Trophoblast cell (in vitro differentiated cells and primary cell): ENCODE measurements around the gene CLMN.

Source experiments
- DNase-seq, 2 donors: peaks; one replicate each; pipeline ENCODE4 v3.0.0-alpha.2; 2016
- H2AFZ ChIP-seq: 2 replicates; pipeline ENCODE4 v1.6.1; 2013; ENCODE audit warnings: low read length, moderate library complexity, mild to moderate bottlenecking; ENCODE audit not compliant: insufficient read depth, poor library complexity
- H2AK5ac ChIP-seq: 2 replicates; pipeline ENCODE4 v1.6.1; 2013; ENCODE audit warnings: mild to moderate bottlenecking, low read length
- H2BK120ac ChIP-seq: 2 replicates; pipeline ENCODE4 v1.6.1; 2013; ENCODE audit warnings: low read length, mild to moderate bottlenecking, moderate library complexity; ENCODE audit not compliant: insufficient read depth, poor library complexity
- H2BK12ac ChIP-seq: 2 replicates; pipeline ENCODE4 v1.6.1; 2013; ENCODE audit warnings: mild to moderate bottlenecking, low read length, moderate library complexity
- H2BK5ac ChIP-seq: 2 replicates; pipeline ENCODE4 v1.6.1; 2013; ENCODE audit warnings: low read length, low read depth, moderate library complexity, mild to moderate bottlenecking; ENCODE audit not compliant: poor library complexity
- H3K14ac ChIP-seq: 2 replicates; pipeline ENCODE4 v1.6.1; 2013; ENCODE audit warnings: mild to moderate bottlenecking, low read length
- H3K18ac ChIP-seq: 2 replicates; pipeline ENCODE4 v1.6.1; 2013; ENCODE audit warnings: mild to moderate bottlenecking, low read length
- H3K23ac ChIP-seq: 2 replicates; pipeline ENCODE4 v1.6.1; 2013; ENCODE audit warnings: low read length
- H3K27ac ChIP-seq: 2 replicates; pipeline ENCODE4 v1.5.1; 2013; ENCODE audit warnings: low read depth, mild to moderate bottlenecking, inconsistent platforms, low read length, moderate library complexity
- H3K27me3 ChIP-seq: 2 replicates; pipeline ENCODE4 v1.6.1; 2013; ENCODE audit warnings: inconsistent platforms, mild to moderate bottlenecking, low read length, moderate library complexity; ENCODE audit not compliant: insufficient read depth
- H3K36me3 ChIP-seq, 2 experiments: 1 replicate in 1 of 2; 2 replicates in 1 of 2; pipeline ENCODE4 v1.6.1; 2013; ENCODE audit warnings: low read length in 2 of 2, mild to moderate bottlenecking in 2 of 2, moderate library complexity in 1 of 2; ENCODE audit not compliant: insufficient read depth in 2 of 2, control insufficient read depth in 1 of 2
- H3K4ac ChIP-seq: 2 replicates; pipeline ENCODE4 v1.6.1; 2013; ENCODE audit warnings: low read depth, mild to moderate bottlenecking, low read length, moderate library complexity
- H3K4me1 ChIP-seq, 2 experiments: 1 replicate in 1 of 2; 2 replicates in 1 of 2; pipeline ENCODE4 v1.6.1; 2013; ENCODE audit warnings: low read length in 2 of 2, mild to moderate bottlenecking in 2 of 2, moderate library complexity in 1 of 2; ENCODE audit not compliant: insufficient read depth in 2 of 2, control insufficient read depth in 1 of 2
- H3K4me2 ChIP-seq: 2 replicates; pipeline ENCODE4 v1.6.1; 2013; ENCODE audit warnings: inconsistent platforms, mild to moderate bottlenecking, low read length, moderate library complexity
- H3K4me3 ChIP-seq: 2 replicates; pipeline ENCODE4 v1.5.1; 2013; ENCODE audit warnings: mild to moderate bottlenecking, low read depth, low read length, inconsistent platforms
- H3K79me1 ChIP-seq: one replicate; pipeline ENCODE4 v1.6.1; 2013; ENCODE audit warnings: low read length
- H3K79me2 ChIP-seq: 2 replicates; pipeline ENCODE4 v1.6.1; 2013; ENCODE audit warnings: low read length, mild to moderate bottlenecking; ENCODE audit not compliant: control insufficient read depth, insufficient read depth, poor library complexity
- H3K9ac ChIP-seq: 2 replicates; pipeline ENCODE4 v1.6.1; 2013; ENCODE audit warnings: mild to moderate bottlenecking, low read length
- H3K9me3 ChIP-seq: 2 replicates; pipeline ENCODE4 v1.6.1; 2013; ENCODE audit warnings: low read depth, mild to moderate bottlenecking, control low read depth, inconsistent platforms, low read length; ENCODE audit not compliant: insufficient read depth
- H4K12ac ChIP-seq: 2 replicates; pipeline ENCODE4 v1.6.1; 2013; ENCODE audit warnings: low read depth, mild to moderate bottlenecking, low read length, moderate library complexity
- H4K8ac ChIP-seq: 2 replicates; pipeline ENCODE4 v1.6.1; 2013; ENCODE audit warnings: low read depth, mild to moderate bottlenecking, low read length, moderate library complexity
- H4K91ac ChIP-seq: one replicate; pipeline ENCODE4 v1.6.1; 2013; ENCODE audit warnings: low read depth, mild to moderate bottlenecking, low read length, moderate library complexity
- WGBS: extraction: QIAGEN DNeasy Blood & Tissue Kit; methylation state at CpG from one replicate; pipeline ENCODE4 v1.1.7; 2013; ENCODE audit warnings: missing lambda C conversion rate; ENCODE audit not compliant: insufficient read length, insufficient coverage; ENCODE audit errors: extremely low coverage; 5-methylcytosine and 5-hydroxymethylcytosine counted together

The CLMN gene

GRCh38 chr14:95267306-95267705 is 52.4 kb downstream of the CLMN start:
- Histone ChIP-seq H2BK5ac (no peak overlapping the region), H2AFZ (no peak overlapping the region), H3K4me1 (peaks cover 2 to 9% of the 10 kb centered on the region in 2 experiments), H3K4me3 (no peak overlapping the region), H3K14ac (no peak overlapping the region), H3K18ac (no peak overlapping the region), H3K4me2 (no peak overlapping the region), H3K9ac (no peak overlapping the region), H3K9me3 (no peaks in the 10 kb centered on the region), H3K36me3 (no peaks in the 10 kb centered on the region), H3K4ac (no peak overlapping the region), H4K91ac (no peak overlapping the region), H4K8ac (no peak overlapping the region), H2BK12ac (no peak overlapping the region), H3K79me2 (no peaks in the 10 kb centered on the region), H4K12ac (no peak overlapping the region), H3K27me3 (no peaks in the 10 kb centered on the region), H3K23ac (no peak overlapping the region), H3K27ac (no peak overlapping the region), H2BK120ac (no peak overlapping the region), H2AK5ac (no peak overlapping the region), H3K79me1 (peaks cover 16% of the 10 kb centered on the region)
- no CpG with 5 or more reads among the region's 4 CpGs for WGBS
- DNase-seq: no peak

- Histone ChIP-seq H4K8ac (peak overlapping the region; percentile 22), H3K23ac (no peak overlapping the region), H2BK120ac (peak overlapping the region; percentile 94), H4K12ac (no peak overlapping the region), H3K4me3 (no peak overlapping the region), H2BK5ac (peak overlapping the region; percentile 93), H3K27me3 (no peaks in the 10 kb centered on the region), H3K79me2 (no peaks in the 10 kb centered on the region), H3K79me1 (peaks cover 14% of the 10 kb centered on the region), H3K9me3 (no peaks in the 10 kb centered on the region), H2AFZ (no peak overlapping the region), H3K14ac (peak overlapping the region; percentile 55), H3K4me1 (peaks cover 2 to 11% of the 10 kb centered on the region in 2 experiments), H2BK12ac (peak overlapping the region; percentile 88), H2AK5ac (no peak overlapping the region), H3K36me3 (no peaks in the 10 kb centered on the region), H3K4me2 (peak overlapping the region; percentile 45), H3K27ac (peak overlapping the region; percentile 92), H3K9ac (no peak overlapping the region), H3K4ac (peak overlapping the region; percentile 42), H4K91ac (peak overlapping the region; percentile 81), H3K18ac (no peak overlapping the region)
- WGBS: no CpG with 5 or more reads among the region's 12 CpGs
- DNase-seq: peak; percentile 95 to 99
These were observed 54.3 kb downstream of the CLMN start for GRCh38 chr14:95265106-95266094.

- Histone ChIP-seq H3K27ac (no peak overlapping the region), H4K8ac (peak overlapping the region; percentile 28), H3K27me3 (no peaks in the 10 kb centered on the region), H4K91ac (peak overlapping the region; percentile 66), H2BK120ac (peak overlapping the region; percentile 9), H3K9me3 (no peaks in the 10 kb centered on the region), H4K12ac (no peak overlapping the region), H3K14ac (peak overlapping the region; percentile 40), H3K18ac (peak overlapping the region; percentile 51), H2AK5ac (peak overlapping the region; percentile 21), H2BK5ac (peak overlapping the region; percentile 24), H3K36me3 (no peaks in the 10 kb centered on the region), H2AFZ (no peak overlapping the region), H2BK12ac (peak overlapping the region; percentile 56), H3K79me1 (peaks cover 11% of the 10 kb centered on the region), H3K23ac (no peak overlapping the region), H3K4me1 (peaks cover 2 to 15% of the 10 kb centered on the region in 2 experiments), H3K4me2 (no peak overlapping the region), H3K9ac (no peak overlapping the region), H3K4ac (peak overlapping the region; percentile 29), H3K79me2 (no peaks in the 10 kb centered on the region), H3K4me3 (no peak overlapping the region)
- no peak for DNase-seq
- WGBS: no CpG with 5 or more reads among the region's 10 CpGs
These were observed 55.3 kb downstream of the CLMN start for GRCh38 chr14:95264271-95264973.

- no peak overlapping the region for H4K12ac ChIP-seq
- DNase-seq: peak in 1 of 2 donors; percentile 48
- peaks cover 2 to 17% of the 10 kb centered on the region in 2 experiments for H3K4me1 ChIP-seq
- no peak overlapping the region for H2BK5ac ChIP-seq
- H3K4me3 ChIP-seq: no peak overlapping the region
- no peak overlapping the region for H4K8ac ChIP-seq
- H3K4me2 ChIP-seq: no peak overlapping the region
- no peak overlapping the region for H3K27ac ChIP-seq
- no CpG with 5 or more reads among the region's 7 CpGs for WGBS
- no peaks in the 10 kb centered on the region for H3K9me3 ChIP-seq
- no peak overlapping the region for H2AFZ ChIP-seq
- H2BK120ac ChIP-seq: no peak overlapping the region
- no peak overlapping the region for H3K4ac ChIP-seq
- no peak overlapping the region for H2AK5ac ChIP-seq
- no peak overlapping the region for H3K14ac ChIP-seq
- no peak overlapping the region for H3K9ac ChIP-seq
- H2BK12ac ChIP-seq: no peak overlapping the region
- no peaks in the 10 kb centered on the region for H3K36me3 ChIP-seq
- no peak overlapping the region for H3K23ac ChIP-seq
- H3K18ac ChIP-seq: no peak overlapping the region
- no peaks in the 10 kb centered on the region for H3K79me2 ChIP-seq
- H3K79me1 ChIP-seq: peaks cover 10% of the 10 kb centered on the region
- H4K91ac ChIP-seq: no peak overlapping the region
- H3K27me3 ChIP-seq: no peaks in the 10 kb centered on the region
These were observed 56.0 kb downstream of the CLMN start for GRCh38 chr14:95263527-95264231.
